Panc1 (cell line): ENCODE data around the gene CEBPA. TPM values are rescaled to one million over a fixed set of nuclear protein-coding genes. Genes with fewer than 3 reads are reported as not detected.

Experiments used
- ATAC-seq: fragments of 200-7000 bp; cut with Tn5 transposase; 2 replicates; pipeline ENCODE4 v1.9.1; 2020; ENCODE audit warnings: mild to moderate bottlenecking, moderate library complexity
- BruUV-seq: library from RNA; stranded (reverse); fragments of 400-500 nt; replicated peaks from 2 replicates; lab custom pipeline; 2021; lab: Mats Ljungman, UMichigan
- CTCF ChIA-PET: fragments of 300-600 bp; sonication (Branson Sonifier 250); formaldehyde crosslinking; loops from one replicate; lab custom pipeline; 2022; ENCODE audit warnings: antibody characterized with exemption; lab: Charles Lee
- POLR2A ChIA-PET: fragments of 300-600 bp; sonication (Branson Sonifier 250); formaldehyde crosslinking; loops from one replicate; lab custom pipeline; 2022; ENCODE audit warnings: antibody characterized with exemption; lab: Charles Lee
- DNase-seq: peaks from one replicate; pipeline ENCODE4 v3.0.0-alpha.2; 2010; ENCODE audit warnings: low read depth, low spot score
- H3K27ac ChIP-seq: 2 replicates; pipeline ENCODE4 v1.5.1; 2011; ENCODE audit warnings: mild to moderate bottlenecking, low read length, inconsistent platforms
- H3K27me3 ChIP-seq: fragments of 200-500 bp; sonication (Bioruptor generic); 2 replicates; pipeline ENCODE4 v1.6.0; 2014; ENCODE audit warnings: low read length, inconsistent platforms; ENCODE audit not compliant: control insufficient read depth, insufficient read depth
- H3K36me3 ChIP-seq: fragments of 200-500 bp; sonication (Bioruptor generic); 2 replicates; pipeline ENCODE4 v1.5.1; 2014; ENCODE audit warnings: inconsistent platforms, mild to moderate bottlenecking, low read length, moderate library complexity; ENCODE audit not compliant: control insufficient read depth, insufficient read depth
- H3K4me1 ChIP-seq: 2 replicates; pipeline ENCODE4 v1.5.1; 2011; ENCODE audit warnings: inconsistent platforms, mild to moderate bottlenecking, low read length, moderate library complexity; ENCODE audit not compliant: control insufficient read depth, insufficient read depth
- H3K4me3 ChIP-seq, 2 experiments: 2 replicates each; pipeline ENCODE4 v1.5.1; 2011 to 2012; ENCODE audit warnings: low read depth in 2 of 2, low read length in 2 of 2, mild to moderate bottlenecking in 2 of 2, inconsistent platforms in 1 of 2, moderate library complexity in 1 of 2
- H3K9me3 ChIP-seq: fragments of 200-500 bp; sonication (Bioruptor generic); 2 replicates; pipeline ENCODE4 v1.5.1; 2014; ENCODE audit warnings: low read depth, mild to moderate bottlenecking, inconsistent platforms, low read length, moderate library complexity; ENCODE audit not compliant: control insufficient read depth, insufficient read depth
- CTCF ChIP-seq: fragments of 450-650 bp; IDR thresholded peaks from 2 replicates; pipeline ENCODE4 v1.5.1; 2017; ENCODE audit warnings: mild to moderate bottlenecking
- POLR2AphosphoS5 ChIP-seq: IDR thresholded peaks from 2 replicates; pipeline ENCODE4 v1.6.1; 2012; ENCODE audit warnings: mild to moderate bottlenecking, low read depth, low read length, moderate library complexity
- REST ChIP-seq, 2 experiments: IDR thresholded peaks; 2 replicates each; pipeline ENCODE4 v1.6.1; 2011 to 2012; ENCODE audit warnings: low read depth in 2 of 2, control low read depth in 1 of 2, low read length in 1 of 2, mild to moderate bottlenecking in 1 of 2, moderate library complexity in 1 of 2; ENCODE audit not compliant: insufficient read depth in 1 of 2
- SIN3A ChIP-seq: IDR thresholded peaks from 2 replicates; pipeline ENCODE4 v1.6.1; 2012; ENCODE audit warnings: low read depth, mild to moderate bottlenecking, low read length, moderate library complexity, borderline replicate concordance; ENCODE audit not compliant: insufficient read depth
- TCF7L2 ChIP-seq: IDR thresholded peaks from 2 replicates; pipeline ENCODE4 v1.6.1; 2011; ENCODE audit warnings: mild to moderate bottlenecking, low read depth, low read length, inconsistent platforms
- in situ Hi-C: cut with HindIII; loops from 2 replicates; pipeline ENCODE4 v1.10.0; 2016; ENCODE audit warnings: low sequenced_read_pairs, low pct_unique_long_range_greater_than_20kb
- intact Hi-C: fragments of 100-400 bp; cut with micrococcal nuclease; formaldehyde crosslinking; loops from one replicate; pipeline ENCODE4 v1.10.0; 2022; ENCODE audit not compliant: unreplicated experiment
- total RNA-seq: library from RNA; stranded (reverse); gene quantifications from one replicate; pipeline ENCODE4 v1.2.1, GENCODE V29; 2021; ENCODE audit not compliant: unreplicated experiment

The CEBPA gene
- total RNA-seq, 1 experiment from 2014 or later, result 1.6 TPM

- ATAC-seq, result no peak
- H3K27ac ChIP-seq, result no peak overlapping the region
- ChIA-PET POLR2A (no interaction called here), CTCF (no interaction called here)
- H3K4me3 ChIP-seq, result no peak overlapping the region
- in situ Hi-C loops (no loop called here), intact Hi-C loops (no loop called here)
- no peaks in the 10 kb centered on the region for H3K9me3 ChIP-seq
- H3K27me3 ChIP-seq, result no peaks in the 10 kb centered on the region
- no peaks in the 10 kb centered on the region for H3K36me3 ChIP-seq
- no TSS peak for BruUV-seq
- no peak for TF ChIP-seq POLR2AphosphoS5
- TF ChIP-seq SIN3A, result no peak
- no peak for TF ChIP-seq REST (IDR thresholded peaks at IDR 0.05; ENCODE audit: insufficient read depth in 1 of 2, low read depth in 2 of 2, low read length in 1 of 2)
- no peak for TF ChIP-seq TCF7L2
- TF ChIP-seq CTCF, result no peak
- no peak for DNase-seq
- no peaks in the 10 kb centered on the region for H3K4me1 ChIP-seq
Measured at GRCh38 chr19:33257828-33258227, 44.5 kb downstream of the CEBPA start.

- POLR2A ChIA-PET, result no interaction called here
- in situ Hi-C loops (no loop called here), intact Hi-C loops (no loop called here)
- H3K36me3 ChIP-seq, result no peaks in the 10 kb centered on the region
- CTCF ChIA-PET, result interaction anchor here (0.7 to 1.2 kb wide), 3 partner anchors 9 to 319 kb away, joined by 3 to 4 read pairs (median 4); no protein-coding TSS in a partner anchor
- TF ChIP-seq POLR2AphosphoS5 (no peak), SIN3A (no peak), CTCF (no peak), TCF7L2 (no peak), REST (IDR thresholded peaks at IDR 0.05; ENCODE audit: insufficient read depth in 1 of 2, low read depth in 2 of 2, low read length in 1 of 2) (no peak)
- no peaks in the 10 kb centered on the region for H3K9me3 ChIP-seq
- no TSS peak for BruUV-seq
- H3K4me3 ChIP-seq, result no peak overlapping the region
- no peak for ATAC-seq
- H3K27ac ChIP-seq, result no peak overlapping the region
- no peaks in the 10 kb centered on the region for H3K4me1 ChIP-seq
- no peaks in the 10 kb centered on the region for H3K27me3 ChIP-seq
- DNase-seq, result no peak
Measured at GRCh38 chr19:33256261-33256660, 46.1 kb downstream of the CEBPA start.
